Suprapubic skin (tissue), 4 donors: ENCODE results near the gene ARHGAP22. TPM values are rescaled to one million over a fixed set of nuclear protein-coding genes. Genes with fewer than 3 reads are reported as not detected.

ENCODE experiments used
- DNase-seq, 2 donors: peaks; one replicate each; pipeline ENCODE4 v3.0.0-alpha.2; 2019; ENCODE audit warnings: low spot score in 2 of 2
- H3K27ac ChIP-seq: fragments of 200-600 bp; sonication (generic); one replicate; pipeline ENCODE4 v1.5.1; 2019
- H3K27me3 ChIP-seq: fragments of 200-600 bp; sonication (generic); one replicate; pipeline ENCODE4 v1.5.1; 2019
- H3K36me3 ChIP-seq: fragments of 200-600 bp; sonication (generic); one replicate; pipeline ENCODE4 v1.5.1; 2019
- H3K4me1 ChIP-seq: fragments of 200-600 bp; sonication (generic); one replicate; pipeline ENCODE4 v1.5.1; 2019
- H3K4me3 ChIP-seq: fragments of 200-600 bp; sonication (generic); one replicate; pipeline ENCODE4 v1.5.1; 2019; ENCODE audit warnings: mild to moderate bottlenecking
- H3K9me3 ChIP-seq: fragments of 200-600 bp; sonication (generic); one replicate; pipeline ENCODE4 v1.5.1; 2019
- EP300 ChIP-seq: sonication (generic); formaldehyde crosslinking; IDR thresholded peaks from one replicate; pipeline ENCODE4 v1.6.1; 2017; ENCODE audit warnings: antibody characterized with exemption
- POLR2A ChIP-seq, 2 donors: fragments of 450-650 bp; IDR thresholded peaks; one replicate each; pipeline ENCODE4 v1.6.1; 2017; ENCODE audit warnings: antibody characterized with exemption in 2 of 2, mild to moderate bottlenecking in 2 of 2, moderate library complexity in 2 of 2
- POLR2AphosphoS5 ChIP-seq, 3 donors: sonication (generic); formaldehyde crosslinking; IDR thresholded peaks; one replicate each; pipeline ENCODE4 v1.6.1; 2017; ENCODE audit warnings: antibody characterized with exemption in 3 of 3
- WGBS: methylation state at CpG from one replicate; pipeline ENCODE4 v1.1.5; 2018; 5-methylcytosine and 5-hydroxymethylcytosine counted together
- total RNA-seq, 4 donors: library from RNA; depleted of rRNA; stranded (reverse); fragments of >200 nt; gene quantifications; one replicate each; pipeline ENCODE4 v1.1.0, GENCODE V29; 2016
- TF ChIP-seq, protein P1 (sequence below), 2 donors: fragments of 200-600 bp in 1 of 2; fragments of 450-650 bp in 1 of 2; sonication (generic) in 1 of 2; IDR thresholded peaks; one replicate each; pipeline ENCODE4 v1.5.1; 2016 to 2019; ENCODE audit warnings: antibody characterized with exemption in 2 of 2, mild to moderate bottlenecking in 1 of 2, moderate library complexity in 1 of 2

Gene ARHGAP22
- total RNA-seq, 4 donors from 2014 or later, result 0.98 to 7.2 (median 2.2) TPM

DNA sequence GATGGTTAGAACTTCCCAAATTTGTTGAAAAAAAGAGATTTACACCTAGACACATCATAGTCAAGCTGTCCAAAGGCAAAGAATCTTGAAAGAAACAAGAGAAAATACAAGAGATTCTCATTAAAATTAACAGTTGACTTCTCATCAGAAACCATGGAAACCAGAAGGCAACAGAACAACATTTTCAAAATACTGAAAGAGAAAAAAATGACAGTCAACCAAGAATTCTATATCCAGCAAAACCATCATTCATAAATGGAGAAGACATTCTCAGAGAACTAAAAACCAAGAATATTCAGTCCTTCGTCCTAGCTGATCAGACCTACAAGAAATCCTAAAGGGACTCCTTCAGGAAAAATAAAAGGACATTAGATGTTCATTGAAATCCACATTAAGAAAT, 90.6 kb downstream of the ARHGAP22 start:
- Histone ChIP-seq H3K4me3 (no peak overlapping the region), H3K27ac (no peak overlapping the region), H3K4me1 (no peaks in the 10 kb centered on the region), H3K36me3 (no peaks in the 10 kb centered on the region), H3K9me3 (no peaks in the 10 kb centered on the region), H3K27me3 (no peaks in the 10 kb centered on the region)
- DNase-seq, result no peak
- TF ChIP-seq EP300 (no peak), POLR2A (IDR thresholded peaks at IDR 0.05) (no peak), POLR2AphosphoS5 (IDR thresholded peaks at IDR 0.05) (no peak)
- TF ChIP-seq, protein P1, sequence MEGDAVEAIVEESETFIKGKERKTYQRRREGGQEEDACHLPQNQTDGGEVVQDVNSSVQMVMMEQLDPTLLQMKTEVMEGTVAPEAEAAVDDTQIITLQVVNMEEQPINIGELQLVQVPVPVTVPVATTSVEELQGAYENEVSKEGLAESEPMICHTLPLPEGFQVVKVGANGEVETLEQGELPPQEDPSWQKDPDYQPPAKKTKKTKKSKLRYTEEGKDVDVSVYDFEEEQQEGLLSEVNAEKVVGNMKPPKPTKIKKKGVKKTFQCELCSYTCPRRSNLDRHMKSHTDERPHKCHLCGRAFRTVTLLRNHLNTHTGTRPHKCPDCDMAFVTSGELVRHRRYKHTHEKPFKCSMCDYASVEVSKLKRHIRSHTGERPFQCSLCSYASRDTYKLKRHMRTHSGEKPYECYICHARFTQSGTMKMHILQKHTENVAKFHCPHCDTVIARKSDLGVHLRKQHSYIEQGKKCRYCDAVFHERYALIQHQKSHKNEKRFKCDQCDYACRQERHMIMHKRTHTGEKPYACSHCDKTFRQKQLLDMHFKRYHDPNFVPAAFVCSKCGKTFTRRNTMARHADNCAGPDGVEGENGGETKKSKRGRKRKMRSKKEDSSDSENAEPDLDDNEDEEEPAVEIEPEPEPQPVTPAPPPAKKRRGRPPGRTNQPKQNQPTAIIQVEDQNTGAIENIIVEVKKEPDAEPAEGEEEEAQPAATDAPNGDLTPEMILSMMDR (IDR thresholded peaks at IDR 0.05), result no peak
- 78% methylated on average over 1 of the region's 1 CpG for WGBS

DNA sequence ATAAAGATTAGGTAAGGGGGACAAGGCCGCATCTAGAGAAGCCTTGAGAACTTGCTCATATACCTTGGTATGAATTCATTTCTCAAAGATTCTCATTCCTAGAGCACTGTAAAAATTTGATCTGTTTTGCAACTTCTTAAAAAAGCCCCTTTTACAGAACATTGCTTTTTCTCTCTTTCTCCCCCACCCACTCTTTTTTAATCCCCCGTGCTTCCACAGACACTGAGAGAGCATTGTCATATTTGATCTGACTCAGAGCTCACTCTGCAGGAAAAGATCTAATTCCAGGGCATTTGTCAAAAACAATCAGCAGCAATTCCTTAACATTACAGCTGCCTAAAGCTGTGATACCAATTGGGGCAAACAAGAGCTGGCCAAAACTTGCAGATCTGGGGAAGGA, 92.0 kb downstream of the ARHGAP22 start:
- no peak overlapping the region for H3K27ac ChIP-seq
- no peaks in the 10 kb centered on the region for H3K4me1 ChIP-seq
- H3K36me3 ChIP-seq, result no peaks in the 10 kb centered on the region
- 68% methylated on average over 2 of the region's 2 CpGs for WGBS
- no peak for TF ChIP-seq POLR2A (IDR thresholded peaks at IDR 0.05)
- TF ChIP-seq EP300, result no peak
- no peak for TF ChIP-seq POLR2AphosphoS5 (IDR thresholded peaks at IDR 0.05)
- TF ChIP-seq, protein P1 (IDR thresholded peaks at IDR 0.05), result no peak
- no peaks in the 10 kb centered on the region for H3K9me3 ChIP-seq
- H3K4me3 ChIP-seq, result no peak overlapping the region
- H3K27me3 ChIP-seq, result no peaks in the 10 kb centered on the region
- DNase-seq, result no peak

DNA sequence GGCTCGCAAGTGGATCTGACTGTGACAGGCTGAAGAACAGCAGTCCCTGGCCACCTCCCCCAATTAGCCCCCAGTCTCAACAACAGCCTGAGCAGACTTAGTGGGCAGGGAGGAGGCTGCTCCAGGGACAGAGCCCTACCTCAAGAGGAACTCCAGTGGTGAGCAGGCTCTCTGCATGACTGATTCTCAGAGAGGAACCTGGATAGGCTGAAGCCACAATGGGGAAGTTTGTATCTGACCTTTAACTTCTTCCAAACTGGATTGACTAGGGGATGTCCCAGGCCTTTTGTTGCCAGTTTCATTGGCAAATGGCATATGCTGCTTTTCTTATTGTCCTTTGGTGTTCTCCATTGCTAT, 93.0 kb downstream of the ARHGAP22 start:
- Histone ChIP-seq H3K27me3 (no peaks in the 10 kb centered on the region), H3K4me3 (no peak overlapping the region), H3K9me3 (no peaks in the 10 kb centered on the region), H3K27ac (no peak overlapping the region), H3K36me3 (no peaks in the 10 kb centered on the region), H3K4me1 (no peaks in the 10 kb centered on the region)
- TF ChIP-seq, protein P1 (IDR thresholded peaks at IDR 0.05), result no peak
- no peak for TF ChIP-seq POLR2AphosphoS5 (IDR thresholded peaks at IDR 0.05)
- no peak for TF ChIP-seq EP300
- DNase-seq, result no peak
- 86% methylated on average over 1 of the region's 1 CpG for WGBS

DNA sequence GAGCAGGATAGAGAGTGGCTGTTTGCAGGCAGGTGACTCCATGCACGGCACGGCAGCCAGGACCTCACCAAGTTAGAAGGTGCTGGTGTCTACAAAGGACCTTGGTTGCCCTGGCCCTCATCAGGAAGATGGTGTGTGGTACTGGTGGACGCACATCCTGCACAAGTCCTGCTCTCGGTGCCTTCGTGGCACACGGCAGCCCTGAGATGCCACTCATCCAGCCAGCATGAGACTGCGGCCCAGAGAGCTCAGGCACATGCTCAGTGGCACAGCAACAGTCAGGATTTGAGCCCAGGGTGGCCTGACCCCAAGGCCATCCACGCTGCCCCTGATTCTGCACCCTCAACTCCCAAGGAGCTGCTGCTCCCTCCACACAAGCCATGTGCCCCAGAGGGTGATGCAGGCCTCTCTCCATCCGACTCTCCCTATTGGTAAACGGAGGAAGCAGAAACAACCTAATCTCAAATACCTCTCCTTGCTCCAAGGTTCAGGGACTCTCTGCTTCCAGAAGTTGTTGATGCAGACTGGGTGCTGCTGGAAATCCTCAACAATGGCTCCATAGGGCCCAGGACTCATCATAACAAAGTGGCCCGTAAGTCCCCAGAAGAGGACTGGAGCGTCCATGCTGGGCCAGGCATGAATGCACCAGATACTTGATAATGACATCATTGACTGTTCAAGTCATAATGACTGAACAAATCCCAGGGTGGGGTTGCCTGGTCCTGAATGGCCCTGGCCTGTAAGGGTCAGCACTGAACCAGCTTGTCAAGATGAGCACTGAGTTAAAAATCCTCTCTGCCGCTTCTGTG, 93.6 kb downstream of the ARHGAP22 start:
- Histone ChIP-seq H3K27me3 (no peaks in the 10 kb centered on the region), H3K36me3 (no peaks in the 10 kb centered on the region), H3K4me1 (no peaks in the 10 kb centered on the region), H3K27ac (no peak overlapping the region), H3K9me3 (no peaks in the 10 kb centered on the region), H3K4me3 (no peak overlapping the region)
- WGBS, result 88% methylated on average over 9 of the region's 13 CpGs
- DNase-seq, result peak in 1 of 2 donors; percentile 64
- TF ChIP-seq, protein P1 (IDR thresholded peaks at IDR 0.05), result no peak
- TF ChIP-seq POLR2AphosphoS5 (IDR thresholded peaks at IDR 0.05), result no peak
- no peak for TF ChIP-seq EP300
- no peak for TF ChIP-seq POLR2A (IDR thresholded peaks at IDR 0.05)

DNA sequence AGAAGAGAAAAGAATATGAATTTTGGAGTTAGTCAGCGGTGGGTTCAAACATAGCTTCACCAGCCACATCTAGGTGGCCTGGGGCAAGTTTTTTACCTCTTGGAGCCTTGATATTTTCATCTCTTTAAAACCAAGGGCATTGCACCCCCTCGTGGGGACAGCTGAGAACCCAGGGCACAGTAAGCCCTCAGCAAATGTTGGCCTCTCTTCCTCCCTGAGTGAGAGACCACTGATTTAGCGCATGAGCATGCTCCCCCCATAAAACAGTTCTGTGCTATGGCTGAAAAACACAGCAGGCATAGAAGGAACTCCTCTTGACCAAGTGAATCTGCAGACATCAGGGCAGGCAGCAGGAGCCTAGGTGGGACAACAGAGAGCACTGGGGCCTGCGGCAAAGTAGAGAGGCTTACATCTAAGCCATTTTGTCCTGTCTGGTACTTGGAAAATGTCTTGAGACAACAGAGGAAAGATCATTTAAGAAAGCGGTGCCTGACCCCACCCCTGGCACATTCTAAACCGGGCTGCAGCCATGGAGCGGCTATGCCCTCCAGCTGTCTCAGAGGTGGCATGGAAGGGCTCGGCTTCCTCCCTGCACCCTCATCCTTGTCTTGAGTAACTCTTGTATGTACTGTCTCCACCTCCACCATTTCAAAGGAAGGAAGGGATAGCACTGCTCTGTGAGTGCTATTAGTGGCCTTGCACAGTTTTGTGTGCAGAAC, 94.7 kb downstream of the ARHGAP22 start:
- 85% methylated on average over 8 of the region's 8 CpGs for WGBS
- peak in 1 of 2 donors; percentile 38 for DNase-seq
- no peak for TF ChIP-seq POLR2A (IDR thresholded peaks at IDR 0.05)
- no peak for TF ChIP-seq POLR2AphosphoS5 (IDR thresholded peaks at IDR 0.05)
- no peak for TF ChIP-seq EP300
- TF ChIP-seq, protein P1 (IDR thresholded peaks at IDR 0.05), result no peak

More for the DNA sequence above, 94.7 kb downstream of the ARHGAP22 start:
- H3K36me3 ChIP-seq, result no peaks in the 10 kb centered on the region
- H3K9me3 ChIP-seq, result no peaks in the 10 kb centered on the region
- no peaks in the 10 kb centered on the region for H3K4me1 ChIP-seq
- H3K4me3 ChIP-seq, result no peak overlapping the region
- H3K27me3 ChIP-seq, result no peaks in the 10 kb centered on the region
- no peak overlapping the region for H3K27ac ChIP-seq
